CD14-positive monocyte (primary cell): ENCODE data around the gene CD2AP. TPM values are rescaled to one million over a fixed set of nuclear protein-coding genes. Genes with fewer than 3 reads are reported as not detected.
A peak's percentile ranks its signal among the peaks of the same experiment; 100 is the strongest.
"Not testable (repeated sequence)": the region's sequence is repeated elsewhere in the genome, so short reads cannot be mapped to it uniquely, and the experiment has no call there.

Source experiments
- DNase-seq, 3 donors: peaks; one replicate each; pipeline ENCODE4 v3.0.0-alpha.2; 2011 to 2022
- H2AFZ ChIP-seq: 2 replicates; pipeline ENCODE4 v1.6.0; 2012; ENCODE audit warnings: mild to moderate bottlenecking, low read depth, low read length, inconsistent platforms; ENCODE audit not compliant: insufficient read depth, poor library complexity, severe bottlenecking
- H3K27ac ChIP-seq, 2 donors: 1 replicate in 1 of 2; 2 replicates in 1 of 2; pipeline ENCODE4 v1.5.1; 2012 to 2013; ENCODE audit warnings: low read length in 2 of 2, control low read depth in 1 of 2, inconsistent platforms in 1 of 2, low read depth in 1 of 2, mild to moderate bottlenecking in 1 of 2
- H3K27me3 ChIP-seq, 2 donors: one replicate each; pipeline versions ENCODE4 v1.6.0 to v1.6.1; 2011 to 2013; ENCODE audit warnings: low read length in 2 of 2; ENCODE audit not compliant: control insufficient read depth in 2 of 2, insufficient read depth in 2 of 2
- H3K36me3 ChIP-seq, 2 donors: replicated peaks in 1 of 2; 1 replicate in 1 of 2; 2 replicates in 1 of 2; pipeline versions ENCODE4 v1.5.1 to v1.6.1; 2012 to 2013; ENCODE audit warnings: low read length in 2 of 2, control low read depth in 1 of 2, inconsistent platforms in 1 of 2, mild to moderate bottlenecking in 1 of 2; ENCODE audit not compliant: insufficient read depth in 2 of 2, control insufficient read depth in 1 of 2
- H3K4me1 ChIP-seq, 2 donors: 1 replicate in 1 of 2; 2 replicates in 1 of 2; pipeline versions ENCODE4 v1.5.1 to v1.6.1; 2012 to 2013; ENCODE audit warnings: low read length in 2 of 2, control low read depth in 1 of 2, inconsistent platforms in 1 of 2, mild to moderate bottlenecking in 1 of 2, moderate library complexity in 1 of 2; ENCODE audit not compliant: insufficient read depth in 2 of 2, control insufficient read depth in 1 of 2
- H3K4me2 ChIP-seq: replicated peaks from 2 replicates; pipeline ENCODE3; 2012; ENCODE audit warnings: low read length, moderate library complexity, mild to moderate bottlenecking; ENCODE audit not compliant: poor library complexity, severe bottlenecking; ENCODE audit errors: extremely low read depth
- H3K4me3 ChIP-seq, 3 experiments: fragments of 200-600 bp in 1 of 3; sonication (generic) in 1 of 3; replicated peaks in 1 of 3; 1 replicate in 2 of 3; 2 replicates in 1 of 3; pipeline ENCODE4 v1.5.1; 2011 to 2013; ENCODE audit warnings: low read length in 3 of 3, mild to moderate bottlenecking in 3 of 3, control low read depth in 2 of 3, low read depth in 2 of 3, inconsistent platforms in 1 of 3, moderate library complexity in 1 of 3
- H3K79me2 ChIP-seq: 2 replicates; pipeline ENCODE4 v1.6.0; 2012; ENCODE audit warnings: mild to moderate bottlenecking, control low read depth, inconsistent platforms, low read length, moderate library complexity; ENCODE audit not compliant: insufficient read depth
- H3K9ac ChIP-seq: 2 replicates; pipeline ENCODE4 v1.6.0; 2017; ENCODE audit warnings: low read length, mild to moderate bottlenecking; ENCODE audit not compliant: insufficient read depth, poor library complexity, severe bottlenecking
- H3K9me3 ChIP-seq, 2 donors: replicated peaks in 1 of 2; 1 replicate in 1 of 2; 2 replicates in 1 of 2; pipeline versions ENCODE4 v1.5.1 to v1.6.1; 2012 to 2013; ENCODE audit warnings: low read length in 2 of 2, control low read depth in 1 of 2; ENCODE audit not compliant: control insufficient read depth in 1 of 2, insufficient read depth in 1 of 2
- H4K20me1 ChIP-seq: 2 replicates; pipeline ENCODE4 v1.6.0; 2012; ENCODE audit warnings: mild to moderate bottlenecking, low read length, control low read depth, moderate library complexity; ENCODE audit not compliant: insufficient read depth
- H3K27ac Mint-ChIP-seq, 7 donors: one replicate each; pipeline ENCODE4 v1.8.0; 2020; ENCODE audit warnings: mild to moderate bottlenecking in 7 of 7, mixed read lengths in 7 of 7, moderate library complexity in 6 of 7, inconsistent platforms in 2 of 7
- H3K27me3 Mint-ChIP-seq, 3 donors: one replicate each; pipeline ENCODE4 v1.8.0; 2021 to 2022; ENCODE audit warnings: low read depth in 3 of 3, mild to moderate bottlenecking in 3 of 3, mixed read lengths in 3 of 3, moderate library complexity in 3 of 3, inconsistent platforms in 1 of 3
- H3K36me3 Mint-ChIP-seq, 2 donors: one replicate each; pipeline ENCODE4 v1.8.0; 2020; ENCODE audit warnings: mixed read lengths in 2 of 2, inconsistent platforms in 1 of 2, mild to moderate bottlenecking in 1 of 2
- H3K4me1 Mint-ChIP-seq: one replicate; pipeline ENCODE4 v1.8.0; 2020; ENCODE audit warnings: mild to moderate bottlenecking, mixed read lengths
- H3K4me3 Mint-ChIP-seq, 2 donors: one replicate each; pipeline ENCODE4 v1.8.0; 2020; ENCODE audit warnings: mild to moderate bottlenecking in 2 of 2, mixed read lengths in 2 of 2, moderate library complexity in 1 of 2
- H3K9me3 Mint-ChIP-seq, 7 donors: one replicate each; pipeline ENCODE4 v1.8.0; 2020 to 2022; ENCODE audit warnings: mixed read lengths in 7 of 7, mild to moderate bottlenecking in 6 of 7, moderate library complexity in 6 of 7, inconsistent platforms in 2 of 7
- CTCF ChIP-seq: fragments of 200-600 bp; IDR thresholded peaks from one replicate; pipeline ENCODE4 v1.8.0; 2022; ENCODE audit warnings: antibody characterized with exemption, mild to moderate bottlenecking
- WGBS: methylation state at CpG from one replicate; pipeline ENCODE4 v1.1.5; 2013; ENCODE audit warnings: missing lambda C conversion rate; ENCODE audit not compliant: insufficient coverage; 5-methylcytosine and 5-hydroxymethylcytosine counted together
- intact Hi-C, 2 donors: fragments of 100-400 bp; cut with micrococcal nuclease; formaldehyde crosslinking; loops; one replicate each; pipeline versions ENCODE4 v1.15.0 to v1.15.1; 2023
- polyA plus RNA-seq, 3 donors: library from polyadenylated mRNA; depleted of rRNA in 1 of 3; unstranded in 2 of 3; stranded (reverse) in 1 of 3; fragments of 300-500 nt in 2 of 3; fragments of >200 nt in 1 of 3; fragmentation: Illumina TruSeq in 2 of 3; gene quantifications; 1 replicate in 2 of 3; 2 replicates in 1 of 3; pipeline ENCODE4 v1.2.3, GENCODE V29; 2012 to 2021

Gene CD2AP
- polyA plus RNA-seq, 3 donors: 1.5 to 2.4 (median 2.0) TPM

- no peaks in the 10 kb centered on the region for H3K27me3 ChIP-seq
- H3K4me1 Mint-ChIP-seq: peaks cover 39% of the 10 kb centered on the region
- no peaks in the 10 kb centered on the region for H3K9me3 ChIP-seq
- no peaks in the 10 kb centered on the region for H3K36me3 ChIP-seq
- TF ChIP-seq CTCF: no peak
- peaks cover 0 to 2% (median 0%) of the 10 kb centered on the region in 7 donors for H3K9me3 Mint-ChIP-seq
- peak overlapping the region in 2 of 3 experiments; percentile 85 to 97 for H3K4me3 ChIP-seq
- H3K4me2 ChIP-seq: peak overlapping the region; percentile 97
- intact Hi-C loops: no loop called here
- H3K27ac Mint-ChIP-seq: peak overlapping the region in 1 of 7 donors; percentile 75
- no peak for DNase-seq
- H3K79me2 ChIP-seq: peaks cover 61% of the 10 kb centered on the region
- H3K9ac ChIP-seq: peak overlapping the region; percentile 88
- peak overlapping the region; percentile 99 to 100 for H3K4me3 Mint-ChIP-seq
- peaks cover 0 to 2% of the 10 kb centered on the region in 2 donors for H3K36me3 Mint-ChIP-seq
- WGBS: no CpG with 5 or more reads among the region's 5 CpGs
- H2AFZ ChIP-seq: peak overlapping the region; percentile 98
- H3K27me3 Mint-ChIP-seq: peaks cover 3 to 8% (median 4%) of the 10 kb centered on the region in 3 donors
- peaks cover 13 to 20% of the 10 kb centered on the region in 2 donors for H3K4me1 ChIP-seq
- no peak overlapping the region for H3K27ac ChIP-seq
- H4K20me1 ChIP-seq: no peaks in the 10 kb centered on the region
These were observed 1.5 kb downstream of the CD2AP start for GRCh38 chr6:47479140-47479508.

GRCh38 chr6:47479874-47480273, 2.3 kb downstream of the CD2AP start:
- Mint-ChIP-seq H3K27me3 (peaks cover 3 to 8% (median 4%) of the 10 kb centered on the region in 3 donors), H3K27ac (no peak overlapping the region), H3K4me1 (peaks cover 41% of the 10 kb centered on the region), H3K36me3 (peaks cover 0 to 2% of the 10 kb centered on the region in 2 donors), H3K9me3 (peaks cover 0 to 2% (median 0%) of the 10 kb centered on the region in 7 donors), H3K4me3 (no peak overlapping the region)
- Histone ChIP-seq H3K9me3 (no peaks in the 10 kb centered on the region), H3K79me2 (peaks cover 68% of the 10 kb centered on the region), H3K4me2 (no peak overlapping the region), H4K20me1 (peaks cover 4% of the 10 kb centered on the region), H3K4me3 (no peak overlapping the region), H3K27me3 (no peaks in the 10 kb centered on the region), H3K9ac (no peak overlapping the region), H3K4me1 (peaks cover 13 to 20% of the 10 kb centered on the region in 2 donors), H3K36me3 (no peaks in the 10 kb centered on the region), H3K27ac (no peak overlapping the region), H2AFZ (no peak overlapping the region)
- intact Hi-C loops: no loop called here
- no peak for DNase-seq
- no peak for TF ChIP-seq CTCF
- WGBS: 65% methylated on average over 2 of the region's 3 CpGs

GRCh38 chr6:47481213-47481612, 3.6 kb downstream of the CD2AP start:
- H3K4me3 ChIP-seq, intact Hi-C loops, H3K4me3 Mint-ChIP-seq, H3K4me2 ChIP-seq, H3K27ac Mint-ChIP-seq, H3K36me3 ChIP-seq, H3K36me3 Mint-ChIP-seq, H3K9me3 ChIP-seq, H3K27me3 ChIP-seq, H4K20me1 ChIP-seq, DNase-seq, H2AFZ ChIP-seq, H3K9me3 Mint-ChIP-seq, H3K9ac ChIP-seq, H3K27me3 Mint-ChIP-seq, H3K27ac ChIP-seq: not testable (repeated sequence)
- 100% methylated on average over 1 of the region's 8 CpGs for WGBS
- H3K4me1 ChIP-seq: peaks cover 13 to 20% of the 10 kb centered on the region in 2 donors
- H3K79me2 ChIP-seq: peaks cover 77% of the 10 kb centered on the region
- H3K4me1 Mint-ChIP-seq: peaks cover 41% of the 10 kb centered on the region
